ENCODE data around the gene HYLS1.

- TF ChIP-seq EZH2 (IDR thresholded peaks at IDR 0.05) = no peak
- no peak for TF ChIP-seq POLR2AphosphoS5 (IDR thresholded peaks at IDR 0.05; ENCODE audit: borderline replicate concordance, low read depth, low read length)
- no peak for TF ChIP-seq FOXP2 (optimal IDR thresholded peaks at IDR 0.05; ENCODE audit: control extremely low read depth, extremely low read length, insufficient read depth)
Measured at GRCh38 chr11:125924384-125925007, 37.0 kb downstream of the HYLS1 start.
